ENCODE data around the gene ZNF491. TPM values are rescaled to one million over a fixed set of nuclear protein-coding genes. Genes with fewer than 3 reads are reported as not detected.

The ZNF491 gene
- 1 to 10 TPM; 3.1 to 3.8 (median 3.4) TPM for total RNA-seq
- 2.2 TPM for polyA plus RNA-seq
- long read RNA-seq, donor 1, partial matches to known transcripts, result 0 of 2 reads
- long read RNA-seq, donor 1, other reads (novel, unspliced or antisense), result 1 of 2 reads
- long read RNA-seq, donor 2, partial matches to known transcripts, result 0 of 1 reads
- long read RNA-seq, donor 2, other reads (novel, unspliced or antisense), result 0 of 1 reads
- long read RNA-seq, donor 3, partial matches to known transcripts, result 1 of 2 reads
- long read RNA-seq, donor 3, other reads (novel, unspliced or antisense), result 1 of 2 reads
- long read RNA-seq, donor 4, partial matches to known transcripts, result 0 of 3 reads
- long read RNA-seq, donor 4, other reads (novel, unspliced or antisense), result 1 of 3 reads

DNA sequence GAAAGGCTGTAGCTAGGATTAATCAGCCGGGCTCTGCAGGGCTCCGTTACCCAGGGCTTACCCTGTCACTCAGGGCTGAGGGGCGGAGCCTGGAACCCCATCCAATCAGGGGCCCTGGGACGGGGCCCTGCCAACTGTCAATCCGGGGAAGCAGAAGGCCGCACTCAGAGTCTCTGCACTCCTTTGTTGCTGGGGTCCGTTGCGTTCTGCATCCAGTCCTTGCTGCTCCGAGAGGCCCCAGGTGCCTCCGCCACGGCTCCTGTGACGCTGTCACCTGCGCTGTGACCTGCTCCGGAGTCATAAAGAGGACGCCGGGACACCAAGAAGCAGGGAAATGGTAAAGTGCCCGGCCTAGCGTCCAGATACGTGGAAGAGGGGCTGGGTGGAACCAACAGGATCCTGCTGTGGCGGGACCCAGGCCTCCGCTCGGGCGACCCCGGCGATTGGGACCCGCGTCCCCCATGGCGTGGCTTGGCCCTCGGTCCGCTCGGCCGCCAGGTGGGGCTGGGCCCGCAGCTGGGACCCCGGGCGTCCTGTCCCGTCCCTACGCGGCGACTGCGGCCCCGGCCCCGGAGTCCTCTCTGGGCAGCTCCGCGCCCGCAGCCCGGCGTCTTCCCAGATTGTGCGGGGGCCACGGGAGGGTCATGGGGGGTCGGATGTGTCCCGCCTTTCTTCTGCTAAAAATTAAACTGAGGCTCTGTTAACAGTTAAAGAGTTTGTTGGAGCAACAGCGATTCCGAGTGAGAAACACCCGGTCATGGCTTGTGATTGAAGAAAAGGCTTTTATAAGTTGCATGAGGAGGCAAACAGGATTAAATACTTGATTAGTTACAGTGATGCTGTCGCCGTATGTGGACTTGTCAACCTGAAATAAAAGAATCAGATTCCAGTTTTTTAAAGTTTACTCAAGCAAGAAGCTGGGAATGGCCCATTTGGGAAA lies at the start of gene ZNF491:
ZNF491 (plus strand) TSS at position 133 of the 940 bp plus-strand sequence. CDS start 7,431 bp downstream, outside the sequence.
- DNase-seq, result peak; percentile 94 to 98 (median 97)
- under 1% methylated on average over 56 of the region's 56 CpGs for WGBS
- Histone ChIP-seq H3K4me1 (ENCODE audit: control insufficient read depth, insufficient read depth, low read length) (peaks cover 4% of the 10 kb centered on the region), H3K4me3 (ENCODE audit: low read length) (peak within 1 kb of the TSS; percentile 65), H3K27me3 (ENCODE audit: control insufficient read depth, insufficient read depth) (no peaks in the 10 kb centered on the region), H3K9me3 (ENCODE audit: control insufficient read depth, low read length) (no peaks in the 10 kb centered on the region), H3K27ac (ENCODE audit: low read length) (peak within 1 kb of the TSS; percentile 86)
- intact Hi-C loops (cut with DNase I), result loop anchor here in 2 of 4 donors (5.0 to 10.0 kb wide), 3 partner anchors 189 to 344 kb away; partner anchors contain the start of gene ZNF20 (in 1 of the 2)
- peak; percentile 100 for ATAC-seq

DNA sequence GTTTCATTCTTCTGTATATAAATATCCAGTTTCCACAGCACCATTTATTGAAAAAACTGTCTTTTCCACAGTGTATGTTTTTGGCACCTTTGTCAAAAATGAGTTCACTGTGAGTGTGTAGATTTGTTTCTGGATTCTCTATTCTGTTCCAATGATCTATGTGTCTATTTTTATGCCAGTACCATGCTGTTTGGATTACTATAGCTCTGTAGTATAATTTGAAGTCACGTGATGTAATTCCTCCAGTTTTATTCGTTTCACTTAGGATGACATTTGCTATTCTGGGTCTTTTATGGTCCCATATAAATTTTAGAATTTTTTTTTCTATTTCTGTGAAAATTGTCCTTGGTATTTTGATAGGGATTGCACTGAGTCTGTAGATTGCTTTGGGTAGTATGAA lies 48.6 kb upstream of the ZNF491 start:
- ATAC-seq, result no peak
- 51% methylated on average over 2 of the region's 2 CpGs for WGBS
- no peak for DNase-seq
- H3K9me3 ChIP-seq (ENCODE audit: control insufficient read depth, low read length), result no peaks in the 10 kb centered on the region
- H3K27me3 ChIP-seq (ENCODE audit: control insufficient read depth, insufficient read depth), result no peaks in the 10 kb centered on the region
- intact Hi-C loops (cut with DNase I), result no loop called here
- H3K4me3 ChIP-seq (ENCODE audit: low read length), result no peak overlapping the region
- no peak overlapping the region for H3K27ac ChIP-seq (ENCODE audit: low read length)
- no peaks in the 10 kb centered on the region for H3K4me1 ChIP-seq (ENCODE audit: control insufficient read depth, insufficient read depth, low read length)

DNA sequence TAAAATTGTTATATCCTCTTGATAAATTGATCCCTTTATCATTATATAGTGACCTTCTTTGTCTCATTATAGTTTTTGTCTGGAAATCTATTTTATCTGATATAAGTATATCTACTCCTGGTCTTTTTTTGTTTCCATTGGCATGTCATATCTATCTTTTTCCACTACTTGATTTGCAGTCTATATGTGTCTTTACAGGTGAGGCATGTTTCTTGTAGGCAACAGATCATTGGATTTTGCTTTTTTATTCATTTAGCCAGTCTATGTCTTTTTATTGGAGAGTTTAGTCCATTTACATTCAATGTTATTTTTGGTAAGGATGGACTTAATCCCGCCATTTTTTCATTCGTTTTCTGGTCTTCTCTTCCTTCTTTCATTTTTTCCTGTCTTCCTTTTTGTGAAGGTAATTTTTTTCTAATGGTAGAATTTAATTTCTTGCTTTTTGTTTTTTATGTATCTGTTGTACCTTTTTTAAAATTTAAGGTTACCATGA lies 46.0 kb upstream of the ZNF491 start:
- Histone ChIP-seq H3K27me3 (ENCODE audit: control insufficient read depth, insufficient read depth) (no peaks in the 10 kb centered on the region), H3K4me3 (ENCODE audit: low read length) (no peak overlapping the region), H3K27ac (ENCODE audit: low read length) (no peak overlapping the region), H3K9me3 (ENCODE audit: control insufficient read depth, low read length) (no peaks in the 10 kb centered on the region), H3K4me1 (ENCODE audit: control insufficient read depth, insufficient read depth, low read length) (no peaks in the 10 kb centered on the region)
- ATAC-seq (no peak), DNase-seq (no peak)
- intact Hi-C loops (cut with DNase I), result no loop called here
- 76% methylated on average over 2 of the region's 2 CpGs for WGBS

DNA sequence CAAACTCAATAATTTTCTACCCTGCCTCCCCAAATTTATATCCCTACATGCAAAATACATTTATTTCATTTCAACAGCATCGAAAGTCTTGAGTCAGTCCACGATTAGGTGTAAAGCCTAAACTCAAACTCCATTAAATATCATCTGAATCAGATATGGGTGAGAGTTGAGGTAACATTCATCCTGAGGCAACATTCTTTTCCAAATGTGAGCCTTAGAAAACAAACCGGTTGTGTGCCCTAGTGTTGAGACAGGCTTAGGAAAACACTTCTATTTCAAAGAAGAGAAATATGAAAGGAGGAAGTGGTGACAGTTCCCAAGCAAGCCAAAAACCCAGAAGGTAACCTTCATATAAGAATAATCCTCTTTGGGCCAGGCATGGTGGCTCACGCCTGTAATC lies 43.7 kb upstream of the ZNF491 start:
- ATAC-seq, result no peak
- 82% methylated on average over 4 of the region's 4 CpGs for WGBS
- intact Hi-C loops (cut with DNase I), result no loop called here

DNA sequence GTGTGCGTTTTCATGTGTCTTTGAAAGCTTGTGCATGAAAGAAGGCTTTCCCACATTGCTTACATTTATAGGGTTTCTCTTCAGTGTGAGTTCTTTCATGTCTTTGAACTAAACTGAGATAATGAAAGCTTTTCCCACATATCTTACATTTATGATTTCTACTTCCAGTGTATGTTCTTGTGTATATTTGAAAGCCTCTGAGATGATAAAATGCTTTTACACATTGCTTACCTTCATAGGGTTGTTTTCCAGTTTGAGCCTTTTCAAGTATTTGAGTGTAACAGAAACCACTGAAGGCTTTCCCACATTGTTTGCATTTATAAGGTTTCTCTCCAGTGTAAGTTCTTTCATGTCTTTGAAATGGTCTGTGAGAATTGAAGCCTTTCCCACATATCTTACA lies 41.4 kb upstream of the ZNF491 start:
- Histone ChIP-seq H3K27me3 (ENCODE audit: control insufficient read depth, insufficient read depth) (no peaks in the 10 kb centered on the region), H3K4me1 (ENCODE audit: control insufficient read depth, insufficient read depth, low read length) (no peaks in the 10 kb centered on the region), H3K27ac (ENCODE audit: low read length) (no peak overlapping the region), H3K9me3 (ENCODE audit: control insufficient read depth, low read length) (no peaks in the 10 kb centered on the region), H3K4me3 (ENCODE audit: low read length) (no peak overlapping the region)
- no peak for ATAC-seq
- no peak for DNase-seq
- intact Hi-C loops (cut with DNase I), result no loop called here
- 83% methylated on average over 1 of the region's 1 CpG for WGBS

More for the DNA sequence above, 43.7 kb upstream of the ZNF491 start:
- DNase-seq, result no peak
- Histone ChIP-seq H3K27me3 (ENCODE audit: control insufficient read depth, insufficient read depth) (no peaks in the 10 kb centered on the region), H3K4me3 (ENCODE audit: low read length) (no peak overlapping the region), H3K27ac (ENCODE audit: low read length) (no peak overlapping the region), H3K9me3 (ENCODE audit: control insufficient read depth, low read length) (no peaks in the 10 kb centered on the region), H3K4me1 (ENCODE audit: control insufficient read depth, insufficient read depth, low read length) (no peaks in the 10 kb centered on the region)

DNA sequence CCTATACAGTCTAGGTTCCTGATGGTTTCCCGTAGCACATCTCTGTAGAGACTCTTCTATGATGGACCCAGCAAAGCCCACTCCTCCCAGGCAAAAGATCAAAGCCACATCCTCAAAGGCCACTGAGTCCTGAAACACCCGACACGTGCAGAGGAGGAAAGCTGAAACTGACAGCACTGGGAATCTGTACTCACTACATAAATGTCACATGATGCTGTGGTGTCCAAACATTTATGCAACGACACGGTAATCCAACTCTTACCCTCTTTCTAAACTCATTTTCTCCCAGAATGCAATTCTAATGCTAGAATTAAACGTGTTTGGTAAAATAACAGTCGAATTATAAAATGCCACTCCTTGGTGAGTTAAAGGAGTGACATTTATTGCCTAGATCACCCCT lies 38.5 kb upstream of the ZNF491 start:
- 77% methylated on average over 7 of the region's 7 CpGs for WGBS
- intact Hi-C loops (cut with DNase I), result no loop called here

DNA sequence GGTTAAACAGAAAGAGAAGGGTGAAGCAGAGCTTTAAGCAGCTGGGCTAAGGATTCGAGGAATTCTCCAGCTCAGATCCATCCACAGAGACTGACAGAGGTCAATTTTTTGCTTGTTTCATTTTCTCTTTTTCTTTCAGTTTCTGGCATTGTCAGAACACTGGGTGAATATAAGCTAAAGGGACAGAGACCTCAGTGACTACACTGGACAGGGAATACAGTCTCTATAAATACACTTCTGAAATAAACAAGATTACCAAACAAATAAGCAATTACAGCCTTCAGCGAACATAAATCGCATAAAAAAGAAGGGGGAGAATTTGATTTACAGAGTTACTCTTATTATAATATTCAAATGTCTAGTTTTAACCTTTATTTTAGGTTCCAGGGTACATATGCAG lies 35.2 kb upstream of the ZNF491 start:
- WGBS, result 76% methylated on average over 3 of the region's 3 CpGs
- Histone ChIP-seq H3K27me3 (ENCODE audit: control insufficient read depth, insufficient read depth) (no peaks in the 10 kb centered on the region), H3K27ac (ENCODE audit: low read length) (no peak overlapping the region), H3K9me3 (ENCODE audit: control insufficient read depth, low read length) (no peaks in the 10 kb centered on the region), H3K4me1 (ENCODE audit: control insufficient read depth, insufficient read depth, low read length) (no peaks in the 10 kb centered on the region), H3K4me3 (ENCODE audit: low read length) (no peak overlapping the region)
- ATAC-seq, result no peak
- DNase-seq, result no peak
- intact Hi-C loops (cut with DNase I), result no loop called here

More for the DNA sequence above, 38.5 kb upstream of the ZNF491 start:
- no peak overlapping the region for H3K4me3 ChIP-seq (ENCODE audit: low read length)
- no peaks in the 10 kb centered on the region for H3K9me3 ChIP-seq (ENCODE audit: control insufficient read depth, low read length)
- DNase-seq (no peak), ATAC-seq (no peak)
- H3K27ac ChIP-seq (ENCODE audit: low read length), result no peak overlapping the region
- no peaks in the 10 kb centered on the region for H3K4me1 ChIP-seq (ENCODE audit: control insufficient read depth, insufficient read depth, low read length)
- H3K27me3 ChIP-seq (ENCODE audit: control insufficient read depth, insufficient read depth), result no peaks in the 10 kb centered on the region

DNA sequence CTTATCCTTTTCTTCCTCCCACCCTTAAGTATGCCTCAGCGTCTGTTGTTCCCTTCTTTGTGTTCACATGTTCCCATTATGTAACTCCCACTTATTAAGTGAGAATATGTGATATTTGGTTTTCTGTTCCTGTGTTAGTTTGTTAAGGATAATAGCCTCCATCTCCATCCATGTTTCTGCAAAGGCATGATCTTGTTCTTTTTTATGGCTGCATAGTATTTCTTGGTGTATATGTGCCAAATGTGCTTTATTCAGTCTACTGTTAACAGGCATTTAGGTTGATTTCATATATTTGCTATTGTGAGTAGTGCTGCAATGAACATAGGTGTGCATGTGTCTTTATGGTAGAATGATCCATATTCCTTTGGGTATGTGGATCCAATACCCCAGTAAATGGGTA lies 34.7 kb upstream of the ZNF491 start:
- no peaks in the 10 kb centered on the region for H3K4me1 ChIP-seq (ENCODE audit: control insufficient read depth, insufficient read depth, low read length)
- ATAC-seq, result no peak
- no peak overlapping the region for H3K4me3 ChIP-seq (ENCODE audit: low read length)
- H3K9me3 ChIP-seq (ENCODE audit: control insufficient read depth, low read length), result no peaks in the 10 kb centered on the region
- DNase-seq, result no peak
- intact Hi-C loops (cut with DNase I), result no loop called here
- no peak overlapping the region for H3K27ac ChIP-seq (ENCODE audit: low read length)
- H3K27me3 ChIP-seq (ENCODE audit: control insufficient read depth, insufficient read depth), result no peaks in the 10 kb centered on the region
- 96% methylated on average over 1 of the region's 1 CpG for WGBS

DNA sequence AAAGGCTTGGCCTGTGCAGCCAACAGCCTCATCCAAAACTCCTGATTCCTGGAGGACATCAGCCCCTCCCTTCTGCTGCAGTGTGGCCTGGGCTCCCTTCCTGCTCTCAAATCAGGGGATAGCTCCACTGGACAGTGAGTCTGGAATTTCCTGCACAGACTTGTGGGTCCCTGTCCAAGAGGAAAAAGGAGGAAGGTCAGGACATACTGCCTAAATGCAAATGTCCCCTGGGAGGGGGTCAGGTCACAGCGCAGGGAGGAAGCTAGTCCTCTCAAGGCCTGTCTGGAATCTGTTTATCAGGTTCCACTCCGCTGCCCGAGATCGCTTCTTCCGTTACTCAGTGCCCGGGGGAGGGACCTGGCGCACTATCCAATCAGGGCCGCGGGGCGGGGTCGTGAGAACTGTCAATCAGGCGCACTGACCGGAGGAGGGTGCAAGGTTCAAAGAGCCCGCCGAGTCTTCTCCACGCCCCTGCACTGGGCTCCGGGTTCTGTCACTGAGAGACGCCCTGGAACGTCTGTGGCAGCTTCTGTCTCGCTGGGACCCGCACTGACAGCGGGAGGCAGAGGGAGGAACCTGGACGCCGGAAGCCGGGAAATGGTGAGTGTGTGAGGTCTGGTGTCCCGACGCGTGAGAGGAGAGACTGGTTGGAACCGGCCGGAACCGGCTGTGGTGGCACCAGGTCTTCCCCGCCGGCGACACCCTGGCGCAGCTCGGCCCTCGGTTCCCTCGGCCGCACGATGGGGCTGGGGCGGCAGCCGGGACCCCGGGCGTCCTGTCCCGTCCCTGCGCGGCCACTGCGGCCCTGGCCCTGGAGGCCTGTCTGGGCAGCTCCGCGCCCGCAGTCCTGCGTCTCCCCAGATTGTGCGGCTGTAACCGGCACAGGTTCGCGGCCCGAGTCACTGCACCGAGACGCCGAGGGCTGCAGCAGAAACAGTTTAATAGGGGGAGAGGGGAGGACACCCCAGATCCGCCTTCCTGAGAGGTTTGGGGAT lies 31.4 kb upstream of the ZNF491 start, which contains the start of gene ZNF441:
ZNF441 (plus strand) TSS at position 404 of the 995 bp plus-strand sequence; CDS start at position 598, 194 bp downstream.
- H3K27ac ChIP-seq (ENCODE audit: low read length), result peak within 1 kb of the TSS; percentile 91
- H3K4me3 ChIP-seq (ENCODE audit: low read length), result peak within 1 kb of the TSS; percentile 82
- intact Hi-C loops (cut with DNase I), result no loop called here
- no peaks in the 10 kb centered on the region for H3K9me3 ChIP-seq (ENCODE audit: control insufficient read depth, low read length)
- no peaks in the 10 kb centered on the region for H3K27me3 ChIP-seq (ENCODE audit: control insufficient read depth, insufficient read depth)
- peak; percentile 98 to 99 (median 99) for DNase-seq
- ATAC-seq, result peak; percentile 100
- WGBS, result under 1% methylated on average over 61 of the region's 61 CpGs
- H3K4me1 ChIP-seq (ENCODE audit: control insufficient read depth, insufficient read depth, low read length), result peaks cover 2% of the 10 kb centered on the region

DNA sequence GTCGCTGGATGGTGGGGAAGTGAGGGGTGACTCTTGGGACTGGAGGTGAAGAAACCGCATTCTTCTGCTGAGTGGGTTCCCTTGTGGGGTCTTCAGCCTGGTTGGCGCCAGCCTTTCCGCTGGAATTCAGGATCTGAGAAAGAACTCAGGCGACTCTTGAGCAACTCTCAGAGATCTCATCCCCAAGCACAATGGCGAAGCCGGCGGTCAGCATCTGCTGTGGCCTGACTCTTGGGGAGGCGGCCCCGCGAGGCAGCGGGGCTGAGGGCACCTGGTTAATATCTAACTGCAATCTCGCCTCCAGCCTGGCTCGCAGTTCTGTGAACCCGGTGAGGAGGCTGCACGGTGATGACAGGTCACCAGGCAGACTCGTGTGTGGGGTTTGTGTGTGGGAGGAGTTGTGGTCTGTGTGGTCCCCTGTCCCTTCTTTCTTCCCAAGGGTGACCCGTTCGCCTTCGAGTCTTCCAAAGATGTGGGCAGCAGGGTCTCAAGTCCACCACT lies 30.6 kb upstream of the ZNF491 start:
- Histone ChIP-seq H3K4me1 (ENCODE audit: control insufficient read depth, insufficient read depth, low read length) (peaks cover 2% of the 10 kb centered on the region), H3K27ac (ENCODE audit: low read length) (peak overlapping the region; percentile 91), H3K9me3 (ENCODE audit: control insufficient read depth, low read length) (no peaks in the 10 kb centered on the region), H3K27me3 (ENCODE audit: control insufficient read depth, insufficient read depth) (no peaks in the 10 kb centered on the region), H3K4me3 (ENCODE audit: low read length) (peak overlapping the region; percentile 82)
- under 1% methylated on average over 20 of the region's 20 CpGs for WGBS
- intact Hi-C loops (cut with DNase I), result no loop called here
- DNase-seq (peak; percentile 35 to 68 (median 59)), ATAC-seq (peak; percentile 28 to 35)
